Measurements from ENCODE around the gene LDLRAD4.
A peak's percentile ranks its signal among the peaks of the same experiment; 100 is the strongest.

The LDLRAD4 gene

DNA sequence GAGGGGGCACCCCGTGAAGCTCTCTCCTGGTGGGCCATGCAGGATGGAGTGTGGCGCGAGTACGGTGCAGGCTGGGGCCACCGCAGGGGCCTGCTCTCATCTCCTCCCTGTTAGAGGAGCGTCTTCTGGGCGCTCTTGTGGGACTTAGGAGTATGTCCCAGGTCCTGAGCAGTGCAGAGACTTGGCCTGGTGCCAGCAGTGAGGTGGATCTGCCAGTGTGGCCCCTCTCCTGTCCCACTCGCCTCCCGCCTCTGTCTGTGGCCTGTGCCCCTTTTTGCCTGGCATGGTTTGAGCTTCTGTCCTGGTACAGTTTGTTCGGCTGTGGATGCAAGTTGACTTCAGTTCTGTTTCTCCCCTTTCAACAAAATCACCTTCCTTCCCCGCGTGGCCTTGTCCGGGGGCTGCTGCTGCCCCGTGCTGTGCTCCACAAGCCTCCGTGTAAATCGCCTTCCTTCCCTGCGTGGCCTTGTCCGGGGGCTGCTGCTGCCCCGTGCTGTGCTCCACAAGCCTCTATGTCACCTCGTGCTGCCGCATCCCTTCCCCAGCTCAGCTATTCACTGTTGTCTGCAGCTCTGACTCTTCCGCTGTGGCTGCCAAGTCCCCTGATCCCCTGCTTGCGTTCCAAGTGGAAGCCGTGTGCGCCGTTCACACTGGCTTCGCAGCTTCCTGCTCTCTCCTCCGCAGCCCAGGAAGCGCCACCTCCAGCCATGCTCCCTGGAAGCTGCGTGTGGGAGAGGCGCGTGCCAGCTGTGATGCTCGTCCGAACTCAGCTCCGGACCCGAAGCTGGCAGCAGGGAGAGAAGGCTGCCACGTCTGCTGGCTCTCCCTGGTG lies 13.7 kb downstream of the LDLRAD4 start:
- no peak for DNase-seq

DNA sequence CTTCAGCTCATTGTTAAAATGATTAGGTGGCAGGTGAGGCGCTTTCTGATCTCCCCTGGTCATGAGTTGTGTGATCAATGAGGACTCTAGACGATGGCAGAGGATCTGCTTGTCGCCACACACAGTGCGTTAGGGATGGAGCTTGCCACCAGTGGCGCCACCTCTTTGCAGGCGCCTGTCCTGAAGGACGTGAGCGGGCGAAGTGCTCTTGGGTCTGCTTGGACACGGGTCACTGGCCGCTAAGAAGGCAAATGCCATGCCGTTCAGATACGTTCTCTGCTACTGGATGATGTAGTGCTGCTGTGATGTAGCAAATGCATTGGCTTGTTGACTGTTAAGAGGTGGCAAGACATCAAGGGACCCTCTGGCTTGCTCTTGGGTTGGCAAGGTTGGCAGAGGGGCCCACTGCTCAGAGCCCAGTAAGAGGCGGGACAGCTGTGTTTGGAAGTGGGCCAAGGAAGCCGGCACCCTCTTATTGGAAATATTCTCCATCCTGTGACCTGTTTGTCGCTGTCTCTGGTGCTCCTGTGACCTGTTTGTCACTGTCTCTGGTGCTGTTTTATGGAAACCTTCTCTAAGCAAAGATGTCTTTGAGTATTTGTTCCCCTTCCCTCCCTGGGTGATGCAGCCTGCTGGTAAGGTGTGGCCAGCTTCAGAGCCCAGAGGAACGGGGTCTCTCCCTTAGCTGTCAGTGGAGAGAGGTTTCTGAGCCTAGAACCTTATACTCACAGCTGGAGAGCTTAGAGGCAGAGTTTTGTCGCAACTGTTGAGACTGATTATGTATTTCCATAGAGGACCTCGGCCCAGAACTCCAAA lies 14.6 kb downstream of the LDLRAD4 start:
- no peak for DNase-seq

DNA sequence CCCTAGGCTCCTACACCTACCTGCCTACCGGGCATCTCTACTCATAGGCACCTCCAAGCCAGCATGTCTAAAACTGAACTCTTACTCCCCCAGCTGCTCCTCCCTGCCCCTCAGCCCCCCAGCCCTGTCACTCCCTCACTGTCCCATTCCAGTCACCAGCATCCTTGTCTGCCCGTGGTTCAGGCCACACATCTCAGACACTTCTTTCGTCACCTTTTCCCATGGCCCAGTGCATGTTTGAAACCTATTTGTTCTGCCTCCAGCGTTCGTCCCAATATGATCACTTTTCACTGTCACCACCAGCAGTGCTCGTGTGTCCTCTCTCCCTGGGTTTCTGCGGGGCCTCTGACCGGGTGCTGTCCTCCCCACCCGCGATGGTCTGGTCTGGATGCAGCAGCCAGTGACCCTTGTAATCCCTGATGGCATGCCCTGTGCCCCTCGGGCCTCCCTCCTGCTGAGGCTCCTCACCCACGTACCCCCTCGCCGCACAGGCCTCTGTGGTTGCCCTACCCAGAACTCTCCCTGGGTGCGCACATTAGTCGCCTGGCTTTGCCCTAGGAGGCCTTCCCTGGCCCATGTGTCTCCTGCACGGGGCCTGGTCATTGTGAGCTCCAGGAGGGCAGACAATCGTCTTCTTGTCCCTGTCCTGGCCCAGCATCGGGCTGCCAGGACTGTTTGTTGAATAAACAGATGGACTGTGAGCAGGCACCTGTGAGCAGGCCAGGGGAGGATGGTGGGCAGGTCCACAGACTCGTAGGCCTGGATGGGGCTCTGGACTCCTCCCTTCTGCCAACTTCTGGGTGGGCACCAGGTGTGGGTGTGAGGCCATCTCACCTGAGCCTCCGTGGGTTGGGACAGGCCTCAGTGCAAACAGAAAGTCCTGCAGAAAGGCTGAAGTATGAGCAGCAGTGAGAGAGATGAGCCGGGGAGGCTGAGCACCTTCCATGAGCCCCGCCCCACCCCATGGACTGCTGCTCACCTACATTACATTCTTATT lies 15.5 kb downstream of the LDLRAD4 start:
- DNase-seq = no peak

DNA sequence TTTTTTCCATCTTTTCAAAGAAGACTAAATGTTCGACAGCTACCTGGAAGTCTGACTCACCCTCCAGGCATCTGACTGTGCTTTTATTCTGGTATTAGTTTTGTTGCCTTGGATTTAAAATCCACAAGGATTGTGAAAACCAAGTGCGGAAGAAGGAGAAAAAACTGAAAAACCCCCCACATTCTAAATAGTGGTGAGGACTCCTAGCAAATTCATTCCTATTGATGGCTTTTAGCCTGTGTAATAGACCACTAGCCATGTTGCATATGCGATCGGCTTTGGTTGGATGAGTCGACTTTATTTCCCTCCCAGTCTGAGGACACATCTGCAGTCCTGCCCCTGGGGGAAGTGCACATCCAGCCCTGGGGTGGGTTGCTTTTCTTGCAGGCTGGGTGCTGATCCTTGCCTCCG lies 16.9 kb downstream of the LDLRAD4 start:
- DNase-seq = peak; percentile 17

DNA sequence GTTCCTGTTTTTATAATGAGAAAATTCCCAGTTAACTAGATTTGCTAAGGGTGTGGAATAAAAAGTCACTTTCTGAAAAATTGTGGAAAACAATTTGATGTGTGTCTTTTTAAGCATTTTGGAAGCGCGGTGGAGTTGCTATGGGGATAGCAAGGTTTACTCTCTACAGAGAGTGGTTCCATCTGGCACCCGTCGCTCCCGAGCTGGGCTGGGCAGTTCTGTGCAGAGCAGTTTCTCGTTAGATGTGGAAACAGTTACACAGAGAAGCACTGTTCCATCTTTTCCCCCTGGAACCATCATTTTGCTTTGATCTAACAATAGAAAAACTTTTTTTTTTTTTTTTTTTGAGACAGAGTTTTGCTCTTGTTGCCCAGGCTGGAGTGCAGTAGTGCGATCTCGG lies 17.4 kb downstream of the LDLRAD4 start:
- DNase-seq = peak; percentile 24

DNA sequence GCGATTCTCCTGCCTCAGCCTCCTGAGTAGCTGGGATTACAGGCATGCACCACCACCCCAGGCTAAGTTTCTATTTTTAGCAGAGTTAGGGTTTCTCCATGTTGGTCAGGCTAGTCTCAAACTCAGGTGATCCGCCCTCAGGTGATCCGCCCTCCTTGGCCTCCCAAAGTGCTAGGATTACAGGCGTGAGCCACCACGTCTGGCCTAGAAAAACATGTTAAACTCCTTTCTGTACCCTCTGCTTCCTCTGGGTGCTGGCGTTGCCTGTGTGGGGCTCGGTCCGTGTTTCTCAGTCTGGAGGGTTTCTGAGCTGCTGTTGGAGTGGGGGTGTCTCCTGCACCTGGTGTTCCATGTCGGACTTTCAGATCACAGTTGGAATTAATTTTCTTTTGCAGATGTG lies 17.9 kb downstream of the LDLRAD4 start:
- no peak for DNase-seq

DNA sequence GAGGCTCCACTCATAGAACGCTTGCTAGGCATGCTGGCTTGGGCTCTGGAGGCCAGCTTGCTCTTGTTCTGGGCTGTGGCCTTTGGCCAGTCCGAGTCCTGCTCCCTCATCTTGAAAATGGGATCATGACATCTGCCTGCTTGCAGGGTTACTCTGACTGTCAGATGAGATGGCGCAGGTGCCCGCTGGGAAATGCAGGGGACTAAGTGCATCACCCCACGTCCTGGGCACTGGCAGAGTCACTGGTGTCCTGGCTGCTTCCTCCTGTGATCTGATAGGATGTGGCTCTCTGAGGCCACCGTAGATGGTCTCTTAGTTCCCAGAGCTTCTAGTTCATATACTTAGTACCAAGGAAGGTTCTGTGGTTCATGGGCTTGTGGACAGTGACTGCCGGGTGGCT lies 18.5 kb downstream of the LDLRAD4 start:
- DNase-seq = no peak

DNA sequence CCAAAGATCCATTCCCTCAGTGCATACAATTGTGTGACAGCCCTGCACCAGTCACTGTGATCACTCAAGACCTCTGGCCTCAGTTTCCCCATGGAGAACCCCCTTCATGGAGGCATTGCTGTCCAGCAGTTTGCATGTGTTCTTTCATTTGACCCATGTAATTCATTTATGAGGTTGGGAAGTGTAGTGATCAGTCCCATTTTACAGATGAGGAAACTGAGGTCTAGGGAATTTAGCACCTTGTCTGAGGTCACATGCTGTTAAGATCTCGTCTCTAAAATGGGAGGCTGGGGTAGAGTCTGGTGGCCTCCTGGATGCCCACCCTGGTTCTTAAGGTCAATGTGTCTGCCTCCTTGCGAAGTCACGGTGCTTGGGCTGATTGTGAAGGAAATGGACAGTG lies 19.1 kb downstream of the LDLRAD4 start:
- no peak for DNase-seq

DNA sequence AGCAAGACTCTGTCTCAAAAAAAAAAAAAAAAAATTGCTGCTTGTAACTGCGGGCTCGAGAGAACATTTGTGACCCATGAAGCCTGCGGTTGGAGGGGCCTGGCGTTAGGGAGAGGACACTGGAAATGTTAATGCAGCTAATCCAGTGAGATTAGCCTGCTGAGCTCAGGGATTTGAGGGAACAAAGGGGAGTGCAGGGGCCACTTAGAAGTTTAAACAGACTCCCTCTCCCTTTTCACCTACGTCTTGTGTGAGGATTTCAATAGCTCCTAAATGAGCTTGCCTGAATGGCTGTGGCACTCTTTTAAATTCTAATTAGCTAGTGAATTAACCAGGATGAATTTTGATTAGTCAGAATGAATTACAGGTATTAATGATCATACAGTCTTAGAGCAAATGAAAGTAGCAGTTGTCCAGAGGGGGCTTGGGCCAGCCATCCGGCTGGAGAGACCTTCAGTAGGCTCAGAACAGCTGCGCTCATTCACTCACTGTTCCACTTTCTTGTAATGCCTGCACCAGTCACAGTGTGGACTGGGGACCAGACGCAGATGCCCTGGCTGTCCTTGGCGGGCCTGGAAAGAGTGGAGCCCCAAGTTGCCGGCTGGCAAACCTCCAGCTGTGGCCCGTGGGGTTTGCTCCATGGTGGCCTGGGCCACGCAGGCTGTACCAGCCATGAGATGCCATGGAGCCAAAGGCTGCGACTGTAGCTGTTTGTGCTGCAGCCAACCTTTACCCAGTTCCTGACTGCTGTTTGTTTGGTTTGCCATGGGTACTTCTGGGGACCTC lies 20.8 kb downstream of the LDLRAD4 start:
- peak; percentile 94 for DNase-seq

DNA sequence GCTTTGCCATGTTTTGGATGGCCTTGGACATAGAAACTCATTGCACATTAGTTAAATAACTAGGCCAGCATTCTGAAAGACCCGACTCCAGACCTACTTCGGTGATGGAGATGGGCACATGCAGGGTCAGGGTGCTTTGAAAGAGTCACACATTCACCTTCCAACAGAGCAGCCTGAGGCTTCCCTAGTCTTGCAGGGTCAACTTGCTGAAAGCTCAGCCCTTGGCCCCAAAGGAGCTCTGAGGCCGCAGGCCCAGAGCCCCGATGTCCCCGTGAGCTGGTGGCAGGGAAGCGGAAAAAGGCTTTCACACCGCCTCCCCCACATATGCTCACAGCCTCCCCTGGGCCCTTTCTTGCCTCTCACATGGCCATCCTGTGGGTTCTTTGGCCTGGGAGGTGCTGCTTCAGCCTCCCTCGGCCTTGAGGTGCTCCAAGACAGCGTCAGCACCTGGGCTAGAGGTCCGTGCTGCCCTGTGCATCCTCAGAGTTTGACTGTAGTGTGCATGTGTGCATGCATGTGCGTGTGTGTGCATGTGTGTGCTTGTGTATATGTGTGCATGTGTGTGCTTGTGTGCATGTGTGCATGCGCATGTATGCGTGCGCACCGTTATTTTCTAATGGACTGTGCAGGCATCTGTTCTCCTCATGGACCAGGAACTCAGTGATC lies 21.6 kb downstream of the LDLRAD4 start:
- no peak for DNase-seq

DNA sequence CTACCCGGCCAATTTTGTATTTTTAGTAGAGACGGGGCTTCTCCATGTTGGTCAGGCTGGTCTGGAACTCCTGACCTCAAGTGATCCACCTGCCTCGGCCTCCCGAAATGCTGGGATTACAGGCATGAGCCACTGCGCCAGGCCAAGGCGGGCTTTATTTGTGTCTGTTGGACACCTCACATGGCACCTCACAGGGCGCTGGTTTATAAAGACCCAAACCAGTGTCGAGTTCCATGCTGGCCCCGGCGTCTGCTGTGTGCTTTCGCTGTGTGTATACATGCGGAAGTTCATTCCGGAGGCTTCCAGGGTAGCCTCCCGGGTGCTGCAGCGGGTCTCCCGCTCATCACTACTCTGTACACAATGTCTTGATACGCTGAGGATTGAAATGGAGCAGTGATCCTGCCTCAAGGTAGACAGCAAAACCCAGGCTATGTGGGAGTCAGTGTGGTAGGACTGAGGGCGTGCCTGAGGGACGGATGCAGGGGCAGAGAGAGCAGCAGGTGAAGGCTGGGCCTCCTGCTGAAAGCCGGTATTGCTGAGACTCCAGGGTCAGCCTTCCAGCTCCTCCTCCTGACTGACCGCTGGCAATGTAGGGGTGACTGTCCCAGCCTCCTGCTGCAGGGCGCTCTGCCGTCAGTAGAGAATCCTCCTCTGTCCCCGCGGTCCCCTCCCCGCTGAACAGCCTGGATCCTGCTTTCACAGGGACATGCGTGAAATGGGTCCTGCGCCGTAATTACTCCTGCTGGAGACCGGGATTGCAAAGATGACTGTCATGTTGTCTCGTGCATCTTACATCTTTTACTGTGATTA lies 22.7 kb downstream of the LDLRAD4 start:
- no peak for DNase-seq

DNA sequence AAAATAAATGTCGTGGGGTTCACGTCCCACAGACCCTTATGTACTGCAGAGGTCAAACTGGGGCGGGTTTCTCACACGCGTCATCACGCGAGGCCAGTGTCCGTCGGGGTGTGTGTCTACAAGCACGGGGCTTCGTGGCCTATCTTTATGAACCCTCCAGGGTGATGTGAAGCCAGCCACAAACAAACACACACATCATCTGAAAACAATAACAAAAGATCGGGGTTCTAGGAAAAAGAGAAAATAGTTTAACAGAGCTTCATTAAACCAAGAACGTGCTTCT lies 23.3 kb downstream of the LDLRAD4 start:
- no peak for DNase-seq

DNA sequence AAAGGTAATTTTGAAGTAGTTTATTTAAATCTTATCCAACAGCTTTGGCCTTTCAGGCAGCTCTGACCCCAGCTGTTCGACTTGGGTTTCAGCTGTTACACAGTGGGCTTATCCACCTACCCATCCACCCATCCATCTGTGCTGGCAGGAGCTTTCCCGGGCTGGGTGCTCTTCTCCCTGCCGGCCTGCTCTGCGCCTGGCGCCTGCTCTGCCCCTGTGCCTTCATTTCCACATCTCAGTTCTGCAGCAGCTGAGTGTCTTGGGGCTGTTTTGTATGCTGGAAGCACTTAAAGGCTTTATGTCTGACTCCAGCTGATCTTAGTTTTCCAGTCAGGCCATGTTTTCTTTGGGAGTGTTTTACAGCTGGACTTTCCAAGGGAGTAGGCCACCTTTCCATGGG lies 24.2 kb downstream of the LDLRAD4 start:
- peak; percentile 69 for DNase-seq

DNA sequence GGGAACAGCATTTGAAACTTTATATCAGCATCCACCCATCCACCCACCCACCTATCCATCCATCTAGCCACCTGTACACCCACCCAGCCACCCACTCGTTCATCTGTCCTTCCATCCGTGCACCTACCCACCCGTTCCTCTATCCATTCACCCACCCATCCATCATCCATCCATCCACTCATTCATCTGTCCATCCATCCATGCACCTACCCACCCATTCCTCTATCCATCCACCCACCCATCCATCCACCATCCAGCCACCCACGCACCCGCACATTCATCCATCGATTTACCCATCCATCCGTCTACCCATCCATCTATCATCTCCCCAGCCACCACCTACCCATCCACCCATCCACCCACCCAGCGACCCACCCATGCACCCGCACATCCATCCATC lies 24.8 kb downstream of the LDLRAD4 start:
- no peak for DNase-seq

DNA sequence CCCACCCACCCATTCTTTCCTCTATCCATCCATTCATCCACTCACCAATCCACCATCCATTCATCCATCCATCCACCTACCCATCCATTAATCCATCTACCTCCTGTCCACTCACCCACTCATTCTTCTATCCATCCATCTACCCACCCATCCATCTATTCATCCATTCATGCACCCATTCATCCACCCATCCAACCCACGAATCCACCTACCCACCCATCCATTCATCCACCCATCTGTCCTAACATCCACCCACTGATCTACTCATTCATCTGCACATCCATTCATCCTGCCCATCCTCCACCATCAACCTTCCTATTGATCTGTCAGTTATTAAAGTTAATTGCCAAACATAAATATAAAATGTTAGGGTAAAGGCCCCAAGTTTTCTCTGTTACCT lies 25.6 kb downstream of the LDLRAD4 start:
- DNase-seq = no peak

DNA sequence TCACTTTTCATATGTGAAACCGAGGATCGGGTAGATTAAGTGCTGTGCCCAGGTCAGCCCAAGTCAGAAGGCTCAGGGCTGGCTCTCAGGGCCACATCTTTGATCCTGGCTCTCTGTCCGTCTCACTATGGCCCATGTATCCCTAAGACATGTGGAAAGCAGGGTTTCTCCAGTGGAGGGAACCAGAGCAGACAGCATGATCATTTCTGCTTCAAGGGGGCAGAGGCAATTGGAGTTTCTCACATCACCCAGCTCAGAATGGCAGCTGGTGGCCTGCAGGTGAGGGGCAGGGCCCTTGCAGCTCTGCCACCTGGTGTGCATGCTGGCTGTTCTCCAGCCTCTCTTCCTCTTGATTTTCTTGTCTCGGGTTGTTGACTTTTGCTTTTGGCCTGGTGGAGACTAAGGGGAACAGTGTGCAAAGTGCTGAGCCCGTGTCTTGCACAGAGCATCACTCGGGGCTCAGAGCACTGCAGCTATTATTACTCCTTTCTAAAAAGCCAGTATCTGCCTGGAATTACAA lies 27.0 kb downstream of the LDLRAD4 start:
- DNase-seq = no peak

DNA sequence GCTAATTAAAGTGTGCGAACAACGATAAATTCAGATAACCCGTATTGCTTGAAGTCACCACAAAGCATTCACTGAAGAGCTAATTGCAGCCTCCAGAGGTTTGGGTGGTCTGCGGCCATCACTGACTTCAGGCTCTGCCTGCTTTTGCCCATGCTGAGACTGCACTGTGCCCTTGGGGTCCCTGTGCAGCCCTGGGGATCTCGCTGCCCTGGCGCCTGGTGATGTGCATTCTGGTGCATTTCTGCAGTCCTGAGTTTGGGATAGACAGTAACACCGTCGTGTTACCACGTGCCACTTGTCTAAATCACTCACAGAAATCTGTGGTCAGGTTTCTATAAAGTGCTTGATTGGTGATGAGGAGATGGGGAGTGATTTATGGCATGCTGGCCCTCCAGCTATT lies 27.6 kb downstream of the LDLRAD4 start:
- DNase-seq = no peak

DNA sequence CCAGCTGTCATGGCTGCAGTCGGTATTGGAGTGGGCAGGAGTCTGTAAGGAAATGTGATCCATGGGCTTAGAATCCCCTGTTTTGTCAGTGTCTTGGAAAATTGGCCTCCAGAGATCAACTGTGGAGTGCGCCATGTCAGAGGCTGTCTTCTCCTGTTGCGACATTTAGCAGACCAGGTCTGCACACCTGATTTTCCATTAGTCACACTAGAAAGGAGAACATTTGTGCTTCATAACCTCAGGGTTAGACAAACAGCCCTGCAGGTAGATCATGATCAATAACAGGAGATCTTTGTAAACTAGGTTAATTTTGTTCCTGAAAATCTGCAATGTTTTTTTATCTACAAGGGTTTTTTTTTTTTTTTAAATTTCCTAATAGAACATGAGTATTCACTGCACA lies 28.0 kb downstream of the LDLRAD4 start:
- DNase-seq = no peak

DNA sequence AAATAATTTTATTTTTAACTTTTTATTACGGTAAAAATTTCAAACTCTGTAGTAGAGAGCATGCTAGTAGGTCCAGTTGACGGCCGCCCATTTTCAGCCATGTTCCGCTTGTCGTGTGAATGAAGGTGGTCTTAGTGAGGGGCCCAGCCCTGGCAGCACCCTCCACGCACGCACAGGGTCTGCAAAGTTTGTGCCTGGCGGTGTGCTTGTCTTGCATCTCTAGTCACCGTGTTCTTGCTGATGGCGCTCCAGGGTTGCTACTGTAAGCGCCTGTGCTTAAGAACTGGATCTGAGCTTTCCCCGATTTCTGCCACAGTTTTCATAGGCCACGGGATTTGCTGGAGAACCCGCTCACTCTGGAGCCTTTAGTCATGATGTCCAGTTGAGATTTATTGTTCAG lies 28.9 kb downstream of the LDLRAD4 start:
- DNase-seq = no peak

DNA sequence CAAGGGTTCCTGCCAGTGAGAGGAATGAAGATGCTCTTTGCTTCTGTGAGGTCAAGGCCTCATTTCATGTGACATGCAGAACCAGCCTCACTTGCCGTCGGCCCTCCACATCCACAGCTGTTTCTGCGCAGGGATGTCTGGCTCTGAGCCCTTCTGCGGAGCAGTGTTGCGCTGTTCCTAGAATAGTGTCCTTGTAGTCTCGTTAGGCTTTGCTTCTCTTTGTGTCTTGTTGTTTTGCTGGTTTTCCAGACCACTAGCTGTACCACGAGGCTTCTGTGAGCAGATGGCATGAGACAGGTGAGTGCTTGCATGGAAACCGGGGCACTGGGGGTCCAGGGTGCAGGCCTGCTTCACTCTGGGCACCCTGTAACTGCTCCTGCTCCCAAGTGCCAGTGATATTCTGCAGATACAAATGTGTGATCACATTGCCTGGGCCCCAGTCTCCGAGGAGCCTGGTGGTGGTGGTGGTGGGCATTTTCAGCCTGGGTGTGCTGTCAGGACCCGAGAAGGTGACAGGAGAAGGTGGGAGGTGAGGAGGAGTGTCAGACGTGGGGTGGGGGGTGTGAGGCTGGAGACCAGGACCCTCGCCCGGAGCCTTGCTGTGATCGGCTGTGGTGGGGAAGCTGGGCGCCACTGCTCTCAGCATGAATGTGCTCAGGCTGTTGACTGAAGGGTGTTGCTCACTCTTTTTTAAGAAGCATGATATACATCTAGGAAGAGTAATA lies 34.3 kb downstream of the LDLRAD4 start:
- no peak for DNase-seq
